Neutrophil (primary cell): ENCODE results near the gene LILRB1.

Experiments
- H3K27ac ChIP-seq: fragments of 200-600 bp; sonication (generic); 2 replicates; pipeline ENCODE4 v1.5.1; 2016; ENCODE audit warnings: mild to moderate bottlenecking, moderate library complexity
- H3K27me3 ChIP-seq: fragments of 200-600 bp; sonication (generic); 2 replicates; pipeline ENCODE4 v1.6.0; 2016; ENCODE audit warnings: mild to moderate bottlenecking
- H3K36me3 ChIP-seq: fragments of 200-600 bp; sonication (generic); 2 replicates; pipeline ENCODE4 v1.5.1; 2017
- H3K4me1 ChIP-seq, 2 experiments: fragments of 200-600 bp in 1 of 2; sonication (generic) in 1 of 2; 1 replicate in 1 of 2; 2 replicates in 1 of 2; pipeline versions ENCODE4 v1.5.1 to v1.6.1; 2013 to 2016; ENCODE audit warnings: low read depth in 1 of 2, low read length in 1 of 2, mild to moderate bottlenecking in 1 of 2, moderate library complexity in 1 of 2; ENCODE audit not compliant: control insufficient read depth in 1 of 2, insufficient read depth in 1 of 2
- H3K4me3 ChIP-seq, 2 experiments: fragments of 200-600 bp in 1 of 2; sonication (generic) in 1 of 2; 1 replicate in 1 of 2; 2 replicates in 1 of 2; pipeline ENCODE4 v1.5.1; 2013 to 2016; ENCODE audit warnings: low read depth in 1 of 2, low read length in 1 of 2, mild to moderate bottlenecking in 1 of 2, moderate library complexity in 1 of 2
- H3K9me3 ChIP-seq: fragments of 200-600 bp; sonication (generic); 2 replicates; pipeline ENCODE4 v1.5.1; 2016
- CTCF ChIP-seq: fragments of 200-600 bp; sonication (generic); IDR thresholded peaks from 2 replicates; pipeline ENCODE4 v1.5.1; 2016; ENCODE audit warnings: antibody characterized with exemption

LILRB1 gene

DNA sequence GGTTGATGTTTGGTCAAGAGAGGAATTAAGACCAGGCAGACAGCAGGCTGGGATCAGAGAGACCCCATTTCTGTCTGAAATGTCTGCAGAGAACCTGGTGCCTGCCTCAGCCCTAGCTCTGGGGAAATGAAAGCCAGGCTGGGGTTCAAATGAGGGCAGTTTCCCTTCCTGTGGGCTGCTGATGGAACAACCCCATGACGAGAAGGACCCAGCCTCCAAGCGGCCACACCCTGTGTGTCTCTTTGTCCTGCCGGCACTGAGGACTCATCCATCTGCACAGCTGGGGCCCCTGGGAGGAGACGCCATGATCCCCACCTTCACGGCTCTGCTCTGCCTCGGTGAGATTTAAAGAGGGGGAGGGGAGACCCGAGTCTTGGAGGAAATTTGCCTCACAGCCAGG, 32.4 kb downstream of the LILRB1 start, which contains the start of gene LILRB4:
Gene LILRB4 (plus strand): TSS at position 256 of the 400 bp plus-strand sequence. CDS start 49 bp downstream, at position 305.
- peaks cover 48% of the 10 kb centered on the region for H3K27me3 ChIP-seq
- H3K4me1 ChIP-seq: no peaks in the 10 kb centered on the region
- no peaks in the 10 kb centered on the region for H3K9me3 ChIP-seq
- no peak within 1 kb of the TSS for H3K4me3 ChIP-seq
- H3K27ac ChIP-seq: no peak within 1 kb of the TSS
- no peak for TF ChIP-seq CTCF
- no peaks in the 10 kb centered on the region for H3K36me3 ChIP-seq

GRCh38 chr19:54665530-54665929, 35.2 kb downstream of the LILRB1 start:
- H3K27me3 ChIP-seq: peaks cover 63% of the 10 kb centered on the region
- H3K4me1 ChIP-seq: no peaks in the 10 kb centered on the region
- no peak for TF ChIP-seq CTCF
- no peaks in the 10 kb centered on the region for H3K36me3 ChIP-seq
- no peak overlapping the region for H3K27ac ChIP-seq
- no peaks in the 10 kb centered on the region for H3K9me3 ChIP-seq
- no peak overlapping the region for H3K4me3 ChIP-seq

DNA sequence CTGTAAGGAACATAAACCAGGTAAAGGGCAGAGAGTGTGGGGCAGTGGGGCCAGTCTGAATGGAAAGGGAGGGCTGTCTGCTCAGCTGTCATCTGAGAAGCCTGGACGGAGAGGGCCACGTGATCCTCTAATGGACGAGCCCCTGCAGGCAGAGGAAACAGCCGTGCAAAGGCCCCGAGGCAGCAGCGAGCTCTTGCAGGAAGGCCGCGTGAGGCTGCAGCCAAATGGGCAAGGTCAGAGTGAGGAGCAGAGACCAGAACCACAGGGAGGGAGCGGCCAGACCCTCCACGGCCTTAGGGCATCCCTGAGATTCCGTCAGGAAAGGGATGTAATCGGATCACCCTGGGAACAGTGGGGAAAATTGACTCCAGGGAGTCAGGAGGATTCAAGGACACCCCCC, 36.9 kb downstream of the LILRB1 start:
- H3K27ac ChIP-seq: no peak overlapping the region
- no peak overlapping the region for H3K4me3 ChIP-seq
- no peak for TF ChIP-seq CTCF
- H3K4me1 ChIP-seq: no peaks in the 10 kb centered on the region
- H3K9me3 ChIP-seq: no peaks in the 10 kb centered on the region
- peaks cover 70% of the 10 kb centered on the region for H3K27me3 ChIP-seq
- H3K36me3 ChIP-seq: no peaks in the 10 kb centered on the region

GRCh38 chr19:54668353-54668752, 38.1 kb downstream of the LILRB1 start:
- no peaks in the 10 kb centered on the region for H3K9me3 ChIP-seq
- no peak for TF ChIP-seq CTCF
- peaks cover 76% of the 10 kb centered on the region for H3K27me3 ChIP-seq
- no peak overlapping the region for H3K27ac ChIP-seq
- no peaks in the 10 kb centered on the region for H3K36me3 ChIP-seq
- no peaks in the 10 kb centered on the region for H3K4me1 ChIP-seq
- no peak overlapping the region for H3K4me3 ChIP-seq

GRCh38 chr19:54670576-54671357, 40.5 kb downstream of the LILRB1 start:
- TF ChIP-seq CTCF: no peak
- Histone ChIP-seq H3K27ac (no peak overlapping the region), H3K9me3 (no peaks in the 10 kb centered on the region), H3K36me3 (no peaks in the 10 kb centered on the region), H3K4me1 (no peaks in the 10 kb centered on the region), H3K4me3 (no peak overlapping the region), H3K27me3 (peaks cover 67% of the 10 kb centered on the region)
